Measurements from ENCODE around the gene ABTB1. TPM values are rescaled to one million over a fixed set of nuclear protein-coding genes. Genes with fewer than 3 reads are reported as not detected.
A peak's percentile ranks its signal among the peaks of the same experiment; 100 is the strongest.

ABTB1 gene
- polyA plus RNA-seq, 4 donors, result 19.2 to 49.4 (median 30.1) TPM

- H3K9me3 ChIP-seq (ENCODE audit: control insufficient read depth in 2 of 2, insufficient read depth in 1 of 2, low read depth in 1 of 2, low read length in 1 of 2), result no peaks in the 10 kb centered on the region
- H3K27ac ChIP-seq (ENCODE audit: low read depth in 1 of 3, low read length in 2 of 3), result no peak overlapping the region
- DNase-seq (no peak), FAIRE-seq (no peak)
- 90 to 94% (median 94%) methylated on average over 7 of the region's 7 CpGs for WGBS, 3 donors
- no peaks in the 10 kb centered on the region for H3K27me3 ChIP-seq (ENCODE audit: control insufficient read depth in 3 of 3, insufficient read depth in 3 of 3, low read length in 3 of 3)
- no peak overlapping the region for H3K4me3 ChIP-seq (ENCODE audit: low read depth in 1 of 3, low read length in 3 of 3)
- H3K4me1 ChIP-seq (ENCODE audit: control insufficient read depth in 3 of 3, insufficient read depth in 2 of 3, low read depth in 1 of 3, low read length in 2 of 3), result peaks cover 0 to 6% (median 0%) of the 10 kb centered on the region in 3 donors
- H3K36me3 ChIP-seq (ENCODE audit: control insufficient read depth in 3 of 3, insufficient read depth in 2 of 3, low read depth in 1 of 3, low read length in 3 of 3), result peaks cover 0 to 5% (median 0%) of the 10 kb centered on the region in 3 donors
These were observed 2.6 kb upstream of the ABTB1 start for GRCh38 chr3:127670229-127670559.

GRCh38 chr3:127670761-127671522, 1.8 kb upstream of the ABTB1 start:
- peaks cover 0 to 10% (median 0%) of the 10 kb centered on the region in 3 donors for H3K36me3 ChIP-seq (ENCODE audit: control insufficient read depth in 3 of 3, insufficient read depth in 2 of 3, low read depth in 1 of 3, low read length in 3 of 3)
- DNase-seq, result no peak

GRCh38 chr3:127671523-127672428, 976 bp upstream of the ABTB1 start:
- Histone ChIP-seq H3K27me3 (ENCODE audit: control insufficient read depth in 3 of 3, insufficient read depth in 3 of 3, low read length in 3 of 3) (no peaks in the 10 kb centered on the region), H3K9me3 (ENCODE audit: control insufficient read depth in 2 of 2, insufficient read depth in 1 of 2, low read depth in 1 of 2, low read length in 1 of 2) (no peaks in the 10 kb centered on the region), H3K36me3 (ENCODE audit: control insufficient read depth in 3 of 3, insufficient read depth in 2 of 3, low read depth in 1 of 3, low read length in 3 of 3) (peaks cover 0 to 15% (median 0%) of the 10 kb centered on the region in 3 donors), H3K4me1 (ENCODE audit: control insufficient read depth in 3 of 3, insufficient read depth in 2 of 3, low read depth in 1 of 3, low read length in 2 of 3) (peaks cover 0 to 6% (median 0%) of the 10 kb centered on the region in 3 donors), H3K4me3 (ENCODE audit: low read depth in 1 of 3, low read length in 3 of 3) (peak overlapping the region; percentile 58 to 85 (median 77)), H3K27ac (ENCODE audit: low read depth in 1 of 3, low read length in 2 of 3) (peak overlapping the region; percentile 22 to 91 (median 71))
- FAIRE-seq (no peak), DNase-seq (peak in 1 of 2 donors; percentile 15)
- WGBS, 3 donors, result 11 to 19% (median 16%) methylated on average over 41 to 44 of the region's 44 CpGs

More at GRCh38 chr3:127670761-127671522, 1.8 kb upstream of the ABTB1 start:
- no peak overlapping the region for H3K4me3 ChIP-seq (ENCODE audit: low read depth in 1 of 3, low read length in 3 of 3)
- no peaks in the 10 kb centered on the region for H3K9me3 ChIP-seq (ENCODE audit: control insufficient read depth in 2 of 2, insufficient read depth in 1 of 2, low read depth in 1 of 2, low read length in 1 of 2)
- H3K27ac ChIP-seq (ENCODE audit: low read depth in 1 of 3, low read length in 2 of 3), result no peak overlapping the region
- 93 to 95% (median 94%) methylated on average over 17 to 20 of the region's 20 CpGs for WGBS, 3 donors
- H3K27me3 ChIP-seq (ENCODE audit: control insufficient read depth in 3 of 3, insufficient read depth in 3 of 3, low read length in 3 of 3), result no peaks in the 10 kb centered on the region
- FAIRE-seq, result no peak
- peaks cover 0 to 6% (median 0%) of the 10 kb centered on the region in 3 donors for H3K4me1 ChIP-seq (ENCODE audit: control insufficient read depth in 3 of 3, insufficient read depth in 2 of 3, low read depth in 1 of 3, low read length in 2 of 3)

GRCh38 chr3:127673191-127674100, 694 bp downstream of the ABTB1 start:
- 10 to 15% (median 15%) methylated on average over 40 to 51 of the region's 51 CpGs for WGBS, 3 donors
- Histone ChIP-seq H3K36me3 (ENCODE audit: control insufficient read depth in 3 of 3, insufficient read depth in 2 of 3, low read depth in 1 of 3, low read length in 3 of 3) (peaks cover 0 to 29% (median 0%) of the 10 kb centered on the region in 3 donors), H3K27me3 (ENCODE audit: control insufficient read depth in 3 of 3, insufficient read depth in 3 of 3, low read length in 3 of 3) (no peaks in the 10 kb centered on the region), H3K27ac (ENCODE audit: low read depth in 1 of 3, low read length in 2 of 3) (peak overlapping the region; percentile 2 to 87 (median 22)), H3K4me3 (ENCODE audit: low read depth in 1 of 3, low read length in 3 of 3) (peak overlapping the region; percentile 55 to 85 (median 80)), H3K9me3 (ENCODE audit: control insufficient read depth in 2 of 2, insufficient read depth in 1 of 2, low read depth in 1 of 2, low read length in 1 of 2) (no peaks in the 10 kb centered on the region), H3K4me1 (ENCODE audit: control insufficient read depth in 3 of 3, insufficient read depth in 2 of 3, low read depth in 1 of 3, low read length in 2 of 3) (peaks cover 0 to 6% (median 0%) of the 10 kb centered on the region in 3 donors)
- peak; percentile 29 to 67 for DNase-seq
- FAIRE-seq, result no peak

GRCh38 chr3:127674101-127674721, 1.5 kb downstream of the ABTB1 start:
- DNase-seq (no peak), FAIRE-seq (no peak)
- Histone ChIP-seq H3K4me1 (ENCODE audit: control insufficient read depth in 3 of 3, insufficient read depth in 2 of 3, low read depth in 1 of 3, low read length in 2 of 3) (peaks cover 0 to 6% (median 0%) of the 10 kb centered on the region in 3 donors), H3K4me3 (ENCODE audit: low read depth in 1 of 3, low read length in 3 of 3) (peak overlapping the region in 1 of 3 donors; percentile 85), H3K9me3 (ENCODE audit: control insufficient read depth in 2 of 2, insufficient read depth in 1 of 2, low read depth in 1 of 2, low read length in 1 of 2) (no peaks in the 10 kb centered on the region), H3K27ac (ENCODE audit: low read depth in 1 of 3, low read length in 2 of 3) (no peak overlapping the region), H3K27me3 (ENCODE audit: control insufficient read depth in 3 of 3, insufficient read depth in 3 of 3, low read length in 3 of 3) (no peaks in the 10 kb centered on the region), H3K36me3 (ENCODE audit: control insufficient read depth in 3 of 3, insufficient read depth in 2 of 3, low read depth in 1 of 3, low read length in 3 of 3) (peaks cover 0 to 31% (median 0%) of the 10 kb centered on the region in 3 donors)
- WGBS, 3 donors, result 68 to 77% (median 73%) methylated on average over 17 of the region's 17 CpGs

GRCh38 chr3:127674790-127675189, 2.0 kb downstream of the ABTB1 start:
- no peak for FAIRE-seq
- H3K4me3 ChIP-seq (ENCODE audit: low read depth in 1 of 3, low read length in 3 of 3), result no peak overlapping the region
- H3K27ac ChIP-seq (ENCODE audit: low read depth in 1 of 3, low read length in 2 of 3), result no peak overlapping the region
- H3K36me3 ChIP-seq (ENCODE audit: control insufficient read depth in 3 of 3, insufficient read depth in 2 of 3, low read depth in 1 of 3, low read length in 3 of 3), result peaks cover 0 to 33% (median 0%) of the 10 kb centered on the region in 3 donors
- DNase-seq, result no peak
- no peaks in the 10 kb centered on the region for H3K27me3 ChIP-seq (ENCODE audit: control insufficient read depth in 3 of 3, insufficient read depth in 3 of 3, low read length in 3 of 3)
- 84 to 93% (median 89%) methylated on average over 8 of the region's 8 CpGs for WGBS, 3 donors
- peaks cover 0 to 6% (median 0%) of the 10 kb centered on the region in 3 donors for H3K4me1 ChIP-seq (ENCODE audit: control insufficient read depth in 3 of 3, insufficient read depth in 2 of 3, low read depth in 1 of 3, low read length in 2 of 3)
- no peaks in the 10 kb centered on the region for H3K9me3 ChIP-seq (ENCODE audit: control insufficient read depth in 2 of 2, insufficient read depth in 1 of 2, low read depth in 1 of 2, low read length in 1 of 2)

GRCh38 chr3:127675651-127676391, 3.1 kb downstream of the ABTB1 start:
- Histone ChIP-seq H3K9me3 (ENCODE audit: control insufficient read depth in 2 of 2, insufficient read depth in 1 of 2, low read depth in 1 of 2, low read length in 1 of 2) (no peaks in the 10 kb centered on the region), H3K4me3 (ENCODE audit: low read depth in 1 of 3, low read length in 3 of 3) (no peak overlapping the region), H3K27ac (ENCODE audit: low read depth in 1 of 3, low read length in 2 of 3) (no peak overlapping the region), H3K36me3 (ENCODE audit: control insufficient read depth in 3 of 3, insufficient read depth in 2 of 3, low read depth in 1 of 3, low read length in 3 of 3) (peaks cover 0 to 40% (median 0%) of the 10 kb centered on the region in 3 donors), H3K27me3 (ENCODE audit: control insufficient read depth in 3 of 3, insufficient read depth in 3 of 3, low read length in 3 of 3) (no peaks in the 10 kb centered on the region), H3K4me1 (ENCODE audit: control insufficient read depth in 3 of 3, insufficient read depth in 2 of 3, low read depth in 1 of 3, low read length in 2 of 3) (peaks cover 0 to 6% (median 0%) of the 10 kb centered on the region in 3 donors)
- 87 to 92% (median 89%) methylated on average over 28 to 29 of the region's 29 CpGs for WGBS, 3 donors
- FAIRE-seq, result no peak
- no peak for DNase-seq

Measured in small intestine (tissue), 7 donors.